Lower lobe of right lung (tissue), 2 donors: ENCODE data around the gene TTC23L. TPM values are rescaled to one million over a fixed set of nuclear protein-coding genes. Genes with fewer than 3 reads are reported as not detected.
A peak's percentile ranks its signal among the peaks of the same experiment; 100 is the strongest.

Experiments used
- ATAC-seq, 2 donors: fragments of 200-7000 bp; cut with Tn5 transposase; one replicate each; pipeline ENCODE4 v1.9.1; 2020 to 2022; ENCODE audit warnings: mild to moderate bottlenecking in 2 of 2, moderate library complexity in 2 of 2
- DNase-seq: peaks from one replicate; pipeline ENCODE4 v3.0.0-alpha.2; 2020
- H3K27ac ChIP-seq: fragments of 200-600 bp; one replicate; pipeline ENCODE4 v1.8.0; 2022
- H3K27me3 ChIP-seq: fragments of 200-600 bp; one replicate; pipeline ENCODE4 v1.8.0; 2022; ENCODE audit warnings: low read depth
- H3K36me3 ChIP-seq: fragments of 200-600 bp; one replicate; pipeline ENCODE4 v1.8.0; 2022; ENCODE audit warnings: mild to moderate bottlenecking
- H3K4me1 ChIP-seq: fragments of 200-600 bp; one replicate; pipeline ENCODE4 v1.8.0; 2022
- H3K4me3 ChIP-seq: fragments of 200-600 bp; one replicate; pipeline ENCODE4 v1.8.0; 2022; ENCODE audit warnings: mild to moderate bottlenecking
- H3K9me3 ChIP-seq: fragments of 200-600 bp; one replicate; pipeline ENCODE4 v1.8.0; 2022
- CTCF ChIP-seq: fragments of 200-600 bp; IDR thresholded peaks from one replicate; pipeline ENCODE4 v1.8.0; 2022; ENCODE audit warnings: antibody characterized with exemption, mild to moderate bottlenecking
- intact Hi-C: fragments of 100-400 bp; cut with DNase I; formaldehyde crosslinking; loops from one replicate; pipeline ENCODE4 v1.11.0; 2022
- long read RNA-seq: library from polyadenylated mRNA; unstranded; transcript quantifications from one replicate; pipeline ENCODE4 v2.0.0, GENCODE V29; 2021
- total RNA-seq: library from RNA; stranded (reverse); fragmentation: NEBNext Ultra II Directional; extraction: Animal tissue kit (Norgen Biotek cat#: 25700); gene quantifications from one replicate; pipeline ENCODE4 v1.2.1, GENCODE V29; 2021
- donor health status: DM: no; HTN: yes; CAD: no; lungs with severe emphysema.

Gene TTC23L
- 1.3 TPM for total RNA-seq
- long read RNA-seq: 0 reads

- intact Hi-C loops: no loop called here
- ATAC-seq: peak; percentile 95 to 97
- Histone ChIP-seq H3K4me3 (peak within 1 kb of the TSS; percentile 84), H3K4me1 (peaks cover 17% of the 10 kb centered on the region), H3K27me3 (no peaks in the 10 kb centered on the region), H3K9me3 (no peaks in the 10 kb centered on the region), H3K36me3 (no peaks in the 10 kb centered on the region), H3K27ac (peak within 1 kb of the TSS; percentile 80)
- no peak for TF ChIP-seq CTCF
- peak; percentile 94 for DNase-seq
Observed at GRCh38 chr5:34838785-34839714, at the start of gene TTC23L. TSS of gene TTC23L (plus strand) at chr5:34839164. CDS start at chr5:34840672, 1,508 bp downstream.

GRCh38 chr5:34789639-34790038 is 49.3 kb upstream of the TTC23L start:
- H3K4me3 ChIP-seq: no peak overlapping the region
- no peaks in the 10 kb centered on the region for H3K4me1 ChIP-seq
- no peaks in the 10 kb centered on the region for H3K9me3 ChIP-seq
- DNase-seq: no peak
- TF ChIP-seq CTCF: no peak
- ATAC-seq: no peak
- no peaks in the 10 kb centered on the region for H3K36me3 ChIP-seq
- H3K27ac ChIP-seq: no peak overlapping the region
- no peaks in the 10 kb centered on the region for H3K27me3 ChIP-seq
- intact Hi-C loops: no loop called here

DNA sequence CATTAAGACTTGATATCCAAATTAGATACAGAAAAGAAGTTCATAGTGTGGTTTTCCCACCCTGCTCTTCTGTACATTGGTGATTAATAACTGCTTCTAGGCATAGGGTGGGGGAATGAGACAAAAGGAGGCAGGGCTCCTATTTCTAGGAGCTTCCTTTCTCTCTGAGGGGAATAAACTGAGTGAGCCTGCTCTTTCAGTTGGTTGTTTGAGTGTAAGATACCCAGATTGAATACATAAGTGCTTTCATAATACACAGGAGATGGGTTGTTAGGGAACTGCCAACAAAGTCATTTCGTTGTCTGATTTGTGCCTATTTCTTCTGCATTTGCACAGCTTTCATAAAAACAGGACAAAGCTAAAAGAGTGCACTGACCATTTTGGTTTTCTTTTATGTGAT is 48.9 kb upstream of the TTC23L start:
- no peak for DNase-seq
- intact Hi-C loops: no loop called here

DNA sequence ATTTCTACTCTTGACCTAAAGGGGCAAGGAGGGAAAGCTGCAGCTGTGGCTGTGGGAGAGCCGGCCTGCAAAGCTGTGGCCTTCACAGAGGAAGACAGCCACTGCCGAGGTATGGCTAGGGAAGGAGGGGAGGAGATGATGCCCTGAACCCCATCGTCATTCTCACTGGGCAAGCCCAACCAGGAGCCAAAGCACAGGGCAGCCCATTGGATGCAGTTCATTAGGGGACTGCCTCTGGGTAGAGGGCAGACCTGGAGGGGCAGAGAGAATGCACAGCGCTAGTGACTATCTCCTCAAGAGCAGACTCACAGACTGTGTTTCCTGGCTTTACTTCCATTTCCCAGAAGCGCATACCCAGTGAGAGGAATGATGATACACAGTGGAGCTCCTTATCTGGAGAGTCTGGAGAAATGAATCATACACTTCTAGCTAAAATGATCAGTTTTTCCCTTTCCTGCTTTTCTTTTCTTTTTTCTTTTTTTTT is 47.2 kb upstream of the TTC23L start:
- Histone ChIP-seq H3K4me3 (no peak overlapping the region), H3K27me3 (no peaks in the 10 kb centered on the region), H3K9me3 (no peaks in the 10 kb centered on the region), H3K4me1 (no peaks in the 10 kb centered on the region), H3K27ac (no peak overlapping the region), H3K36me3 (peaks cover 11% of the 10 kb centered on the region)
- no peak for TF ChIP-seq CTCF
- DNase-seq (no peak), ATAC-seq (peak in 1 of 2 donors; percentile 31)
- intact Hi-C loops: no loop called here

More for the DNA sequence above, 48.9 kb upstream of the TTC23L start:
- Histone ChIP-seq H3K36me3 (no peaks in the 10 kb centered on the region), H3K27ac (no peak overlapping the region), H3K4me1 (no peaks in the 10 kb centered on the region), H3K4me3 (no peak overlapping the region), H3K27me3 (no peaks in the 10 kb centered on the region), H3K9me3 (no peaks in the 10 kb centered on the region)
- ATAC-seq: no peak
- TF ChIP-seq CTCF: no peak

GRCh38 chr5:34802834-34803563 is 36.0 kb upstream of the TTC23L start:
- Histone ChIP-seq H3K27ac (no peak overlapping the region), H3K36me3 (peaks cover 28% of the 10 kb centered on the region)
- TF ChIP-seq CTCF: no peak

More at GRCh38 chr5:34802834-34803563, 36.0 kb upstream of the TTC23L start:
- Histone ChIP-seq H3K27me3 (no peaks in the 10 kb centered on the region), H3K4me1 (no peaks in the 10 kb centered on the region), H3K4me3 (no peak overlapping the region), H3K9me3 (no peaks in the 10 kb centered on the region)
- DNase-seq: no peak
- intact Hi-C loops: no loop called here
- no peak for ATAC-seq
